SK-N-SH (cell line): ENCODE measurements around the gene SHPK. TPM values are rescaled to one million over a fixed set of nuclear protein-coding genes. Genes with fewer than 3 reads are reported as not detected.

ENCODE experiments used
- CTCF ChIA-PET: fragments of 300-600, 350-600 bp; formaldehyde crosslinking; extraction: SDS; loops from one replicate; lab custom pipeline; 2021; lab: Yijun Ruan, JAX
- POLR2A ChIA-PET: fragments of 350-600 bp; sonication (Branson Sonifier 250); formaldehyde crosslinking; extraction: SDS; loops from one replicate; lab custom pipeline; 2020; ENCODE audit warnings: antibody characterized with exemption, inconsistent platforms; lab: Yijun Ruan, JAX
- DNase-seq: peaks from one replicate; pipeline ENCODE4 v3.0.0; 2012
- H2AFZ ChIP-seq: fragments of 200-600 bp; sonication (generic); 2 replicates; pipeline ENCODE4 v1.8.1; 2016; ENCODE audit warnings: antibody characterized with exemption, mild to moderate bottlenecking, low read depth
- H3F3A ChIP-seq: fragments of 200-600 bp; sonication (generic); replicated peaks from 2 replicates; pipeline ENCODE3; 2016; ENCODE audit warnings: antibody characterized with exemption, mild to moderate bottlenecking; ENCODE audit not compliant: insufficient read depth
- H3K27ac ChIP-seq, 2 experiments: fragments of 200-500 bp in 1 of 2; fragments of 200-600 bp in 1 of 2; sonication (Bioruptor generic) in 1 of 2; sonication (generic), shearing (Covaris generic) in 1 of 2; 2 replicates each; pipeline versions ENCODE4 v1.5.1 to v1.6.1; 2014 to 2016; ENCODE audit warnings: low read depth in 2 of 2, inconsistent platforms in 1 of 2, low read length in 1 of 2, mild to moderate bottlenecking in 1 of 2, mixed read lengths in 1 of 2
- H3K27me3 ChIP-seq: fragments of 200-600 bp; sonication (generic), shearing (Covaris generic); 2 replicates; pipeline ENCODE4 v1.6.1; 2016; ENCODE audit warnings: mixed run types; ENCODE audit not compliant: insufficient read depth
- H3K36me3 ChIP-seq, 2 experiments: fragments of 200-500 bp in 1 of 2; fragments of 200-600 bp in 1 of 2; sonication (Bioruptor generic) in 1 of 2; sonication (generic) in 1 of 2; replicated peaks in 1 of 2; 2 replicates each; pipeline versions ENCODE3 to v1.5.1; 2014 to 2016; ENCODE audit warnings: low read length in 1 of 2, mild to moderate bottlenecking in 1 of 2; ENCODE audit not compliant: insufficient read depth in 2 of 2, control insufficient read depth in 1 of 2
- H3K4me1 ChIP-seq, 2 experiments: fragments of 200-500 bp in 1 of 2; fragments of 200-600 bp in 1 of 2; sonication (Bioruptor generic) in 1 of 2; sonication (generic), shearing (Covaris generic) in 1 of 2; 2 replicates each; pipeline versions ENCODE4 v1.5.1 to v1.6.1; 2014 to 2016; ENCODE audit warnings: low read depth in 1 of 2, low read length in 1 of 2, mixed run types in 1 of 2; ENCODE audit not compliant: insufficient read depth in 2 of 2, control insufficient read depth in 1 of 2
- H3K4me2 ChIP-seq: fragments of 200-600 bp; sonication (generic), shearing (Covaris generic); 2 replicates; pipeline ENCODE4 v1.6.1; 2017; ENCODE audit warnings: mixed run types
- H3K4me3 ChIP-seq, 2 experiments: fragments of 200-500 bp in 1 of 2; fragments of 200-600 bp in 1 of 2; sonication (Bioruptor generic) in 1 of 2; sonication (generic), shearing (Covaris generic) in 1 of 2; 2 replicates each; pipeline versions ENCODE4 v1.5.1 to v1.8.1; 2014 to 2016; ENCODE audit warnings: low read depth in 2 of 2, inconsistent platforms in 1 of 2, low read length in 1 of 2, mild to moderate bottlenecking in 1 of 2, mixed read lengths in 1 of 2, moderate library complexity in 1 of 2
- H3K79me2 ChIP-seq: fragments of 200-600 bp; sonication (generic); 2 replicates; pipeline ENCODE4 v1.8.1; 2017; ENCODE audit warnings: mild to moderate bottlenecking; ENCODE audit not compliant: insufficient read depth
- H3K9ac ChIP-seq: fragments of 200-600 bp; sonication (generic); 2 replicates; pipeline ENCODE4 v1.6.1; 2017; ENCODE audit warnings: mixed run types
- H3K9me2 ChIP-seq: fragments of 200-600 bp; sonication (generic); 2 replicates; pipeline ENCODE4 v1.6.1; 2017; ENCODE audit warnings: mixed run types
- H3K9me3 ChIP-seq: fragments of 200-600 bp; sonication (generic); 2 replicates; pipeline ENCODE4 v1.6.1; 2017; ENCODE audit warnings: mixed run types, mild to moderate bottlenecking, moderate library complexity
- H4K20me1 ChIP-seq: fragments of 200-600 bp; sonication (generic); 2 replicates; pipeline ENCODE4 v1.6.1; 2017; ENCODE audit warnings: mild to moderate bottlenecking, mixed run types; ENCODE audit not compliant: insufficient read depth
- CHD2 ChIP-seq: fragments of 150-350 bp; IDR thresholded peaks from 2 replicates; pipeline ENCODE4 v1.6.1; 2018; ENCODE audit warnings: low read length; ENCODE audit not compliant: partially characterized antibody
- ELF1 ChIP-seq: IDR thresholded peaks from 2 replicates; pipeline ENCODE4 v1.4.0; 2012
- EP300 ChIP-seq, 2 experiments: IDR thresholded peaks; 2 replicates each; pipeline versions ENCODE4 v1.4.0 to v1.6.1; 2012; ENCODE audit warnings: borderline replicate concordance in 1 of 2, low read depth in 1 of 2, low read length in 1 of 2
- EZH2phosphoT487 ChIP-seq: fragments of 200-600 bp; sonication (generic); IDR thresholded peaks from 2 replicates; pipeline ENCODE4 v1.6.1; 2017; ENCODE audit warnings: low read depth, mixed run types, mild to moderate bottlenecking, antibody characterized with exemption, moderate library complexity, borderline replicate concordance
- GABPA ChIP-seq: IDR thresholded peaks from 2 replicates; pipeline ENCODE4 v1.4.0; 2012; ENCODE audit warnings: low read depth, mild to moderate bottlenecking
- MXI1 ChIP-seq: IDR thresholded peaks from 2 replicates; pipeline ENCODE4 v1.6.1; 2012; ENCODE audit warnings: mild to moderate bottlenecking, low read depth, low read length, improper control_type of control experiment
- NRF1 ChIP-seq: IDR thresholded peaks from 2 replicates; pipeline ENCODE4 v1.6.1; 2012; ENCODE audit warnings: low read depth, mild to moderate bottlenecking, low read length
- PBX3 ChIP-seq: IDR thresholded peaks from 2 replicates; pipeline ENCODE4; 2012
- RCOR1 ChIP-seq: fragments of 150-350 bp; IDR thresholded peaks from 2 replicates; pipeline ENCODE4 v1.6.1; 2017; ENCODE audit warnings: antibody characterized with exemption, low read length
- RFX5 ChIP-seq: IDR thresholded peaks from 2 replicates; pipeline ENCODE4 v1.6.1; 2012; ENCODE audit warnings: mild to moderate bottlenecking, improper control_type of control experiment, low read length
- SMC3 ChIP-seq: IDR thresholded peaks from 2 replicates; pipeline ENCODE4 v1.6.1; 2012; ENCODE audit warnings: low read depth, low read length, improper control_type of control experiment
- TAF1 ChIP-seq: IDR thresholded peaks from 2 replicates; pipeline ENCODE4 v1.6.1; 2012; ENCODE audit warnings: low read depth, mild to moderate bottlenecking, low read length, moderate library complexity, borderline replicate concordance
- TEAD4 ChIP-seq: IDR thresholded peaks from 2 replicates; pipeline ENCODE4 v1.4.0; 2012; ENCODE audit warnings: mild to moderate bottlenecking, borderline replicate concordance; ENCODE audit not compliant: insufficient read depth
- YY1 ChIP-seq: IDR thresholded peaks from 2 replicates; pipeline ENCODE4 v1.4.0; 2012; ENCODE audit warnings: low read depth, mild to moderate bottlenecking
- WGBS: methylation state at CpG from one replicate; pipeline ENCODE4 v1.1.6; 2017; ENCODE audit warnings: low lambda C conversion rate; 5-methylcytosine and 5-hydroxymethylcytosine counted together
- polyA plus RNA-seq, 3 experiments: library from polyadenylated mRNA; depleted of rRNA; stranded (reverse); fragments of >200 nt; gene quantifications; 2 replicates each; pipeline ENCODE4 v1.2.3, GENCODE V29; 2012
- TF ChIP-seq, protein P1 (sequence below): IDR thresholded peaks from 2 replicates; pipeline ENCODE4 v1.4.0; 2012; ENCODE audit warnings: low read depth, borderline replicate concordance
- TF ChIP-seq, protein P2 (sequence below): IDR thresholded peaks from 2 replicates; pipeline ENCODE4 v1.6.1; 2012; ENCODE audit warnings: mild to moderate bottlenecking, low read depth, low read length, moderate library complexity
- TF ChIP-seq, protein P3 (sequence below): IDR thresholded peaks from 2 replicates; pipeline ENCODE4 v1.4.0; 2012; ENCODE audit warnings: low read depth
- TF ChIP-seq, protein P4 (sequence below): fragments of 150-350 bp; IDR thresholded peaks from 2 replicates; pipeline ENCODE4 v1.6.1; 2017; ENCODE audit warnings: antibody characterized with exemption, low read length, low read depth, borderline replicate concordance
- TF ChIP-seq, protein P5 (sequence below): IDR thresholded peaks from 2 replicates; pipeline ENCODE4 v1.4.0; 2012; ENCODE audit warnings: low read depth, borderline replicate concordance

Gene SHPK
- polyA plus RNA-seq, 1 of the 3 experiments (the other 2 are of a cell fraction), result 9.0 TPM

GRCh38 chr17:3679531-3680126 is 43.6 kb upstream of the SHPK start:
- Histone ChIP-seq H2AFZ (no peak overlapping the region), H3K36me3 (no peaks in the 10 kb centered on the region), H3K4me1 (no peaks in the 10 kb centered on the region), H3K9me3 (no peaks in the 10 kb centered on the region), H3K27ac (no peak overlapping the region), H3K4me2 (no peak overlapping the region), H3K4me3 (no peak overlapping the region), H3K79me2 (no peaks in the 10 kb centered on the region), H3K27me3 (no peaks in the 10 kb centered on the region), H4K20me1 (no peaks in the 10 kb centered on the region), H3F3A (no peaks in the 10 kb centered on the region), H3K9ac (no peak overlapping the region), H3K9me2 (no peaks in the 10 kb centered on the region)
- no peak for DNase-seq
- ChIA-PET CTCF (no interaction called here), POLR2A (interaction anchor here (0.6 kb wide), 1 partner anchor 480 kb away, joined by 4 read pairs; no protein-coding TSS in a partner anchor)
- no peak for TF ChIP-seq TAF1
- TF ChIP-seq YY1, result no peak
- TF ChIP-seq, protein P1, sequence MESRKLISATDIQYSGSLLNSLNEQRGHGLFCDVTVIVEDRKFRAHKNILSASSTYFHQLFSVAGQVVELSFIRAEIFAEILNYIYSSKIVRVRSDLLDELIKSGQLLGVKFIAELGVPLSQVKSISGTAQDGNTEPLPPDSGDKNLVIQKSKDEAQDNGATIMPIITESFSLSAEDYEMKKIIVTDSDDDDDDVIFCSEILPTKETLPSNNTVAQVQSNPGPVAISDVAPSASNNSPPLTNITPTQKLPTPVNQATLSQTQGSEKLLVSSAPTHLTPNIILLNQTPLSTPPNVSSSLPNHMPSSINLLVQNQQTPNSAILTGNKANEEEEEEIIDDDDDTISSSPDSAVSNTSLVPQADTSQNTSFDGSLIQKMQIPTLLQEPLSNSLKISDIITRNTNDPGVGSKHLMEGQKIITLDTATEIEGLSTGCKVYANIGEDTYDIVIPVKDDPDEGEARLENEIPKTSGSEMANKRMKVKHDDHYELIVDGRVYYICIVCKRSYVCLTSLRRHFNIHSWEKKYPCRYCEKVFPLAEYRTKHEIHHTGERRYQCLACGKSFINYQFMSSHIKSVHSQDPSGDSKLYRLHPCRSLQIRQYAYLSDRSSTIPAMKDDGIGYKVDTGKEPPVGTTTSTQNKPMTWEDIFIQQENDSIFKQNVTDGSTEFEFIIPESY, result no peak
- TF ChIP-seq MXI1, result no peak
- no peak for TF ChIP-seq RFX5
- no peak for TF ChIP-seq SMC3
- no peak for TF ChIP-seq NRF1
- no peak for TF ChIP-seq EZH2phosphoT487
- no peak for TF ChIP-seq CHD2
- no peak for TF ChIP-seq PBX3
- TF ChIP-seq EP300 (IDR thresholded peaks at IDR 0.05; ENCODE audit: borderline replicate concordance in 1 of 2, low read depth in 1 of 2, low read length in 1 of 2), result no peak
- TF ChIP-seq, protein P2, sequence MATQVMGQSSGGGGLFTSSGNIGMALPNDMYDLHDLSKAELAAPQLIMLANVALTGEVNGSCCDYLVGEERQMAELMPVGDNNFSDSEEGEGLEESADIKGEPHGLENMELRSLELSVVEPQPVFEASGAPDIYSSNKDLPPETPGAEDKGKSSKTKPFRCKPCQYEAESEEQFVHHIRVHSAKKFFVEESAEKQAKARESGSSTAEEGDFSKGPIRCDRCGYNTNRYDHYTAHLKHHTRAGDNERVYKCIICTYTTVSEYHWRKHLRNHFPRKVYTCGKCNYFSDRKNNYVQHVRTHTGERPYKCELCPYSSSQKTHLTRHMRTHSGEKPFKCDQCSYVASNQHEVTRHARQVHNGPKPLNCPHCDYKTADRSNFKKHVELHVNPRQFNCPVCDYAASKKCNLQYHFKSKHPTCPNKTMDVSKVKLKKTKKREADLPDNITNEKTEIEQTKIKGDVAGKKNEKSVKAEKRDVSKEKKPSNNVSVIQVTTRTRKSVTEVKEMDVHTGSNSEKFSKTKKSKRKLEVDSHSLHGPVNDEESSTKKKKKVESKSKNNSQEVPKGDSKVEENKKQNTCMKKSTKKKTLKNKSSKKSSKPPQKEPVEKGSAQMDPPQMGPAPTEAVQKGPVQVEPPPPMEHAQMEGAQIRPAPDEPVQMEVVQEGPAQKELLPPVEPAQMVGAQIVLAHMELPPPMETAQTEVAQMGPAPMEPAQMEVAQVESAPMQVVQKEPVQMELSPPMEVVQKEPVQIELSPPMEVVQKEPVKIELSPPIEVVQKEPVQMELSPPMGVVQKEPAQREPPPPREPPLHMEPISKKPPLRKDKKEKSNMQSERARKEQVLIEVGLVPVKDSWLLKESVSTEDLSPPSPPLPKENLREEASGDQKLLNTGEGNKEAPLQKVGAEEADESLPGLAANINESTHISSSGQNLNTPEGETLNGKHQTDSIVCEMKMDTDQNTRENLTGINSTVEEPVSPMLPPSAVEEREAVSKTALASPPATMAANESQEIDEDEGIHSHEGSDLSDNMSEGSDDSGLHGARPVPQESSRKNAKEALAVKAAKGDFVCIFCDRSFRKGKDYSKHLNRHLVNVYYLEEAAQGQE, result no peak
- no peak for TF ChIP-seq ELF1
- no peak for TF ChIP-seq GABPA
- TF ChIP-seq, protein P3, sequence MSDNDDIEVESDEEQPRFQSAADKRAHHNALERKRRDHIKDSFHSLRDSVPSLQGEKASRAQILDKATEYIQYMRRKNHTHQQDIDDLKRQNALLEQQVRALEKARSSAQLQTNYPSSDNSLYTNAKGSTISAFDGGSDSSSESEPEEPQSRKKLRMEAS, result no peak
- TF ChIP-seq TEAD4, result no peak
- TF ChIP-seq, protein P4, sequence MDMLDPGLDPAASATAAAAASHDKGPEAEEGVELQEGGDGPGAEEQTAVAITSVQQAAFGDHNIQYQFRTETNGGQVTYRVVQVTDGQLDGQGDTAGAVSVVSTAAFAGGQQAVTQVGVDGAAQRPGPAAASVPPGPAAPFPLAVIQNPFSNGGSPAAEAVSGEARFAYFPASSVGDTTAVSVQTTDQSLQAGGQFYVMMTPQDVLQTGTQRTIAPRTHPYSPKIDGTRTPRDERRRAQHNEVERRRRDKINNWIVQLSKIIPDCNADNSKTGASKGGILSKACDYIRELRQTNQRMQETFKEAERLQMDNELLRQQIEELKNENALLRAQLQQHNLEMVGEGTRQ, result no peak
- TF ChIP-seq RCOR1, result no peak
- TF ChIP-seq, protein P5, sequence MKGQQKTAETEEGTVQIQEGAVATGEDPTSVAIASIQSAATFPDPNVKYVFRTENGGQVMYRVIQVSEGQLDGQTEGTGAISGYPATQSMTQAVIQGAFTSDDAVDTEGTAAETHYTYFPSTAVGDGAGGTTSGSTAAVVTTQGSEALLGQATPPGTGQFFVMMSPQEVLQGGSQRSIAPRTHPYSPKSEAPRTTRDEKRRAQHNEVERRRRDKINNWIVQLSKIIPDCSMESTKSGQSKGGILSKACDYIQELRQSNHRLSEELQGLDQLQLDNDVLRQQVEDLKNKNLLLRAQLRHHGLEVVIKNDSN, result no peak
- WGBS, result 79% methylated on average over 13 of the region's 20 CpGs
